LHCN-M2 (cell line): ENCODE measurements around the gene GABRA5. TPM values are rescaled to one million over a fixed set of nuclear protein-coding genes. Genes with fewer than 3 reads are reported as not detected.
"Not testable (repeated sequence)": the region's sequence is repeated elsewhere in the genome, so short reads cannot be mapped to it uniquely, and the experiment has no call there.

Experiments
- DNase-seq: peaks from one replicate; pipeline ENCODE4 v3.0.0-alpha.2; 2012; ENCODE audit warnings: low read depth
- total RNA-seq: library from RNA; depleted of rRNA; stranded (reverse); fragments of >200 nt; gene quantifications from 2 replicates; pipeline ENCODE4 v1.2.3, GENCODE V29; 2014

GABRA5 gene
- total RNA-seq, 1 experiment from 2014 or later = not detected

DNA sequence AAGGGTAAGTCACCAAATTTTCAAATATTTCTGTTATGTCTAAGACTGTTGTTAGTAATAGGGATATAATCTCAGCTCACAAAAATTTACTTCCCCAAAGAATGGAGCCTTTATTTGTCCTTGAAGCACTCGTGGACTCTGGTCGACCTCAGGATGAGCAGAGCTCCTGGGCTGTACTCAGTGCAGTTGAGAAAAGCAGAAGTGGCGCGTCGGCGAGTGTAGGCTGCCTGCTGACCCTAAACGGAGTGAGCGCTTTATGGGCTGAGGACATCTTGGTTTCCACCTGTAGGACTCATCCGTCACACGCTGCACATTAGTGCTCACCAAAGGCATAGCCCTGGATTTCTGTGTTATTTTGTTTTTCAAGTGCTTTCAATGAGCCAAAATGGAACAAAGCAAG lies 11.0 kb downstream of the GABRA5 start:
- DNase-seq = no peak

DNA sequence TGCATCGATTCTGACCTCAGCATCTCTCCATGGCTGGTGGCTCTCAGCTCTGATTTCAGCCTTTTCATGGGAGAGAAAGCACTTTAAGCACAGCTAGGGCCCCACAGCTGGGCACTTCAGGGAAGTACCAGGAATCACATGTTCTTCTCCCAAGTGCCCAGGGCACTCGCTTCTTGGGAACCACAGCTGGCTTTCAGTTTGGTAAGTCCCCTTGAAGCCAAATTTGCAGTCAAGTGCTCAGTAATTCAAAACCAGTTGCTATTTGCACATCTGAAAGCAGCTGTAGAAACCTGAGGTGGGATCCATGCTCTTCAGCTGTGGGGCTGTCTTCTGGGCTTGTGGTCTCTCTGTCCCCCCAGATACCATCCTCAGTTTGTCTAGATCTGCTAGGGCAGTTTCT lies 12.8 kb downstream of the GABRA5 start:
- DNase-seq = no peak

DNA sequence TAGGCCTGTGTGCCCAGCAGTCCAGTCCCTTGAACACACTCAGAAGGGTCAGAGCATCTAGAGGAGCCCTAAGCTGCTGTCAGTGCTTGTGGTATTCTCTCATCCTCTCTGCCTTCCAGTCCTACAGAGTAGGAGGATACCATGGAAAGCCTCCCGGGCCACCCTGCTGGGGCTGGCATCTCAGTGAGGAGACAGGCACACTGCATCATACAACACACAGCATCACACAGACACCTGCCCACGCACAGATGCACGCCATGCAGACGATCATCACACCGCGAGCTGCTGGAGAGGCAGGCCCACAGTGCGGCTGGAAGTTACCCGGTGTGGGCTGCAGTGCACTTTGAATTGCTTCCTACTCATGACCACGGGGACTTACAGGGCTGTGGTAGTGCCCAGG lies 15.2 kb downstream of the GABRA5 start:
- DNase-seq = no peak

DNA sequence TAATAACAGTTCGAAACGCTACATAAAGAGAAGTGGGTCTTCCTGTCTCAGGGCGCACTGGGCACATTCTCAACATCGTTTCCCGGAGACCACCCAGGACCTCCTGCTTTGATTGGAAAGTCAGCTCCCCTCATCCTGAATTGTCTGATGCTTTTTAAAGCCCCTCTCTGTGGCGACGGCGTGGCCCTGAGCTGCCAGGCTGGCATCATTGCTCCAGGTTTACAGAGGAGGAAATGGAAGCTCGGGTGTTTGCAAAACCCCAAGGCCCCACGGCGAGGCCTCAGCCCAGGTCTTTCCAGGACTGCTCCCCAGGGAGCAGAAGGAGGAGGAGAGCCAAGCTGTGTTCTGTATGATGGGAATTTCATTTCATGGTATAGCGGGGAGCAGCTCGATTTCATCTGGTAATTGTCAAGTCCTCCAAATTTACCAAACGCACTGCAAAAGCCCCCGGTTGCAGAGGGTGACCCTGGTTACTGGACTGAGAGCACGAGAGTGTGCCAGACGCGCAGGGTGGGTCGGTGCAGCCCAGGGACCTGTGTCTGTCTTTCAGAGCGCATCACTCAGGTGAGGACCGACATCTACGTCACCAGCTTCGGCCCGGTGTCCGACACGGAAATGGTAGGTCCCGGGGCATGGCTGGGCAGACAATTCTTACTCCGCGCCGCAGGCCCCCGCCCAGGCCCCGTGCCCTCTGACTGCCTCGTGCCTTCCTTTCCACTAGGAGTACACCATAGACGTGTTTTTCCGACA lies 15.9 kb downstream of the GABRA5 start:
- DNase-seq = no peak

DNA sequence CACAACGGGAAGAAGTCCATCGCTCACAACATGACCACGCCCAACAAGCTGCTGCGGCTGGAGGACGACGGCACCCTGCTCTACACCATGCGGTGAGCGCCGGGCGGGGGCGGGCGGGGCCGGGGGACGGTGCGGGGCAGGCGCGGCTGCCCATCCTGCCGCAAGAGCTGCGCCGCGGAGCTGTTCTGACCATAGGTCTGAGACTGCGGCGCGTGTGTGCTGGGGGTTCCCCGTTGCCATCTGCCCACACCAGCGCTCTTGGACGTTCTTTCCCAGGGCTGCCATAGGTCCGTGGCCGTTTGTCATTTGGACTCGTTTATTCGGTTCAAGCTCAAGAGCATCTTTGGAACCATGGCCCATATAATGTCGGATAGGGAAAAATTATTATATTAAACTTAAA lies 16.6 kb downstream of the GABRA5 start:
- no peak for DNase-seq

DNA sequence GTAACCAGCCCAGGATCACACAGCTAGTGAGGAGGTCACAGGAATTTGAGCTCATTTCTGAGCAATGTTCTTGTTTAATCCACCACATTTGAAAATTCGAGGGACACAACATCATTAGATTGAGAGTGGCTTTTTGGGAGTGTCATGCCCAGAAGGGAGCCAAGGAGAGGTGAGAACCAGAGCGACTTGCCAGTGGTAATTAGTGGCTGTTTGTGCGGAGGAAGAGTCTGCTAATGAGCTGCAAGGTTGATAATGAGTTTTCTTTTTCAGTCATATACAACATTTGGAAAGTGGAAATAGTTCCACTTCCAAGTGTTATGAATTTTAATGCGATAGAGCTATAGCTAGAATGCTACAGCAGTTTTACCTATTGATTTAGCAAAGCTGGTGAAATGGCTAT lies 19.7 kb downstream of the GABRA5 start:
- no peak for DNase-seq

DNA sequence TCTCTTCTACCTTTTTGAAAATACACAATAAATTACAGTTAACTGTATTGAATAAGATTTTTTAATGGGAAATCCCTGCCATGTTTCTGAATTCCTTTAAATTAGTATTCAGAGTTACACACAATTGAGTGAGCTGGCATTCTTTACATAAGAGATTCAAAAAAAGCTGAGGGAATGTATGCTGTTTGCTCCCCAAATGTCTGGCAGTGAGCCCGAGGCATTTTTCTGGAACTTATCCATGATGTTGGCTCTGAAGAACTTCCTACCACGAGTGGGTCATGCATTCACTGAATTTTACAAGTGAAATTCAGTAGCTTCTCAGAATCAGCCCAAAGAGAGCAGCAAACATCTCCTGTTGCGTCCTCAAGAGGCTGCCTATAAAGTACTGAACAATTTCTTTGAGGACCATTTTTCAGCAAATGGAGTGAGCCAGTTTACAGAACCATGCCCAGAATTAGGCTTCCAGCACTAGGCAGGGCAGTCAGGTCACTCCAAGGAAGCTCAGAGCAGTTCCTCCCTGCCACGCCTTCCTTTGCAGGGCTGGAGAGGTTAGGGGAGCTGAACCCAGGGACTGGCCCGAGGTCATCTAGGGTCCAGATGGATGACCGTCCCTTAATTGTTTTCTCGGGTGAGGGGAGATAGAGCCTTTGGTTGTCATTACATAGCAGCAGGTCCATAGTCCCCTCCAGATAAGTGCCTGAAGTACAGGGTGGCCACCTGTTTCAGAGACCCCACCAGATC lies 21.2 kb downstream of the GABRA5 start:
- no peak for DNase-seq

DNA sequence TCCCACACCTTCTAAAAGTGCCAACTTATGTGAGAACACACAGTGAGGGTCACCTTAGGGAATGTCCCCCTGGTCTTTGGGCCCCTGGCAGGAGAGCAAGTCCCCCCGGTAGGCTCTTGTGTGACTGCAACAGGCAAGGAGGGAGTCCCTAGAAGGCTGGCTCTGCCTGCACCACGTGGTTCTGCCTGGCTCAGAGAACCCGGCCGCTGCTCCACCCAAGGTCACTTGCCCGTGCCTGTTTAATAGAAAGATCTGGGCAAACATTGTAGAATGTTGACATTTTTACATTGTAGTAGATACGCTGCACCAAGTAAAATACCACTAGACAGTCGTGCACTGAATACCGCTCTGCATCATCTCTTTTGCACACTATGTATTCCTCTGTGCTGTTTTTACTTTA lies 21.9 kb downstream of the GABRA5 start:
- no peak for DNase-seq

DNA sequence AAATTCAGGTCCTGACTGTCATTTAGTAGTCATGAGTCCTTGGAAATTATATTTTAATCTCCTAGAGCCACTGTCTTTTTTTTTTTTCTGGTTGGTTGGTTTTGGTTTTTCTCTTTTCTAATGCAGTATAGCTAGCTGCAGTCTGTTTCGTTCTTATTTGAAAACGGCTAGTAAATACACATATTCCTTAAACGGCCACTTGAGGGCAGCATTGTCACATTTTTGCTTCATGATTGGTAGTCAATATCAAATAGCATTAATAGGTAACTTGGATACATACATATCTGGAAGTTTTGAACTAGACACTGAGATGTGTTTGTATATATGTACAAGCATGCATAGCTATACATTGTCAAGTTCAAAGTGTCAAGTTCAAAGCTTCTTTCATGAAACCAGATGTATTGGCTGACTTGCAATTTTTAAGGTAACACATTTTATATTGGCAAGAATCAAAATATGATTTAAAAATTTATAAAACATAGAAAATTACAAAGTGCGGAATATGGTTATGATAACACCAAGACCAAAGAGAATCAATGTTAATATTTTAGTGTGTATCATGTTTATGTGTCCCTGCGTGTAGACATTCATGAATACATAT lies 22.5 kb downstream of the GABRA5 start:
- DNase-seq = peak; percentile 45

DNA sequence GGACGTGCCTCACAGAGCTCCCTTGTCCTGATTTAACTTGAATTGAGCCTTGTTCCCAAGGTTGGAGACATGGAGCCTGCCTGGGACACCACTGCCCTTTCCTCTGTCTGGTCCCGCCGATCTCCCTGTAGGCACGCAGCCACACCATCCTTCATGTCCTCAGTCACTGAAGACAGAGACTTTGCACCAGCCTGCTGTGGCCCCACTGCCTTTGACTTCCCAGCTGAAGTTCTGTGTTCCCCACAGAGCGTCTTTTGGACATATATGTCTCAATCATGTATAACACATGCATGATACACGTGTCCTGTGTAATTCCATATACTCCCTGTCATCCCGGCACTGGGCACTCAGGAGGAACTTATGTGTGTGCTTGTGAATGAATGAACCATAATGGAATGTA lies 23.6 kb downstream of the GABRA5 start:
- DNase-seq = no peak

DNA sequence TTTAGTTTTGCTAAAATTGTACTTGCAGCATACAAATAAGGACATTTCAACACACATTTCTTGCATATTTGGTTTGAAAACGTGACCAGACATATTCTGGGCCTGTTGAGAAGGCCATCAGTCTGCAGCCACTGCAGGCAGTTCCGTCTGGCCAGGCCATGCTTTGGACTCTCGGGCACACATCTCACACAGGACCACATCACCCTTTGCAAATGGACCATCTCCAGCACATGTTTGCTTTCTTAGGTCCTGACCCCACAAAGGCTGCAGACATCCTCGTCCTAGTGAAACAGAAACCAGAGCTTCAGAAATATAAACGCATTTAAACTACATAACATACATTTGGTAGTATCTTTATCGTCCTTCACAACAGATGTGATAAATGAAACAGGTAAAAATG lies 24.1 kb downstream of the GABRA5 start:
- no peak for DNase-seq

DNA sequence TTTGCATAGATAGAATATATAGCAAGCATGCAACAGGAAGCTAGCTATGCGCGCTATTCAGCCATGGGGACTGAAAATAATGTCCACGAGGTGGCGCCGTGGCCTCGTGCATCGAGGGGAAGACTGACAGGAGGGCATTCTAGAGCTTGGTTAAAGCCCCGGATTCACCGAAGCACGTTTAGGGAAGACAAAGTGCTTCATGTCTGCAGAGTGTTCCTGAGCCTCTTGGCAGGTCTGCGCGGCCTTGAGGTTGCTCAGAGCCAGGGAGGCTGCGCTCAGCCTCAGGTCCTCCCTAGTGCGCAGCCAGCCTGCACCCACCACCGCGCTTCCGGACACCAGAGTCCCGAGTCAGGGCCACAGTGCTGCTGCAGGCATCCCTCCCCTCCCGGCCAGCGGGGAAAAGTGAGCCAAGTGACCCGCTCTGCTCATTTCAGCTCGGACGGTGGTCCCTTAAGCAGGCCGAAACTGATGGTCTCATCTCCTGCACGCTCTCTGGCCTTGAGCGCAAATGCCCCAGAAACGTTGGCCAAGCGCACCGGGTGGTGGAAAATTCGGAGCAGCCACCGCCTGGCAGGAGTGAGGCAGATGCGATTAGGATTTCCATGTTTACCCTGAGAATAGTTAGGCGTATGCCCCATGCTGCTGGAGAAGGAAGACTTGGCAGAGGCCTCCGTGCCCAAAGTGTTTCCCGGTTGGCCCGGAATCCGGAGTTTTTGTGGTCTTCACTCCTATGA lies 24.8 kb downstream of the GABRA5 start:
- peak; percentile 47 for DNase-seq

DNA sequence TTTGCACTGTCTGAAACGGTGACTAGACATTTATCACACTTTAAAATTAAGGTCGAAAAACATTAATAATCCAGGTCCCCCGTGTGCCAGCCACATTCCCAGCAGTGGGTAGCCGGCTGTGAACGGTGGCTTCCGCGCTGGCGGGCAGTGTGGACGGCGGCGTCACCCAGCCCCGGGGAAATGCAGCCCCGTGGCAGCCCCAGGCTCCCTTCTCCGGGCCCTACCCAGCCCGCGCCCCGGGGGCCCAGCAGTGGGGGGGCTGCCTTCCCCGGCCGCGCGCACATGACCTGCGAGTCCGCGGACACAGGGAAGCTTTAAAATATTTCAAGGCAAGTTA lies 25.3 kb downstream of the GABRA5 start:
- no peak for DNase-seq

DNA sequence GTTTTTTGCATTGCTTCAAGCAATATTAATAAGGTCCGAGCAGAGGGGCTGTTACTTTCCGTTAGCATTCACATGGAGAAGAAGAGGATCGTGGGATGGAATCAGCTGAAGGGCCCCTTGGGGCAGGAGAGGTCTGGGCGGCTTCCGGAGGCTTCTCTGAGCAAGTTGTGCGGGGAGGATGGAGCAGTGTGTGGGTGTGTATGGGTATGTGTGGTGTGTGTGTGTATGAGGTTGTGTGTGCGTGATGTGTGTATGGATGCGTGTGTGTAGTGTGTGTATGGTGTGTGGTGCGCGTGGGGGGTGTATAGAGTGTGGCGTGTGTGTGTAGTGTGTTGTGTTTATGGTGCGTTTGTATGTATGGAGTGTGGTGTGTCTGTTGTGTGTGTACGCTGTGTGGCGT lies 25.8 kb downstream of the GABRA5 start:
- DNase-seq = no peak

DNA sequence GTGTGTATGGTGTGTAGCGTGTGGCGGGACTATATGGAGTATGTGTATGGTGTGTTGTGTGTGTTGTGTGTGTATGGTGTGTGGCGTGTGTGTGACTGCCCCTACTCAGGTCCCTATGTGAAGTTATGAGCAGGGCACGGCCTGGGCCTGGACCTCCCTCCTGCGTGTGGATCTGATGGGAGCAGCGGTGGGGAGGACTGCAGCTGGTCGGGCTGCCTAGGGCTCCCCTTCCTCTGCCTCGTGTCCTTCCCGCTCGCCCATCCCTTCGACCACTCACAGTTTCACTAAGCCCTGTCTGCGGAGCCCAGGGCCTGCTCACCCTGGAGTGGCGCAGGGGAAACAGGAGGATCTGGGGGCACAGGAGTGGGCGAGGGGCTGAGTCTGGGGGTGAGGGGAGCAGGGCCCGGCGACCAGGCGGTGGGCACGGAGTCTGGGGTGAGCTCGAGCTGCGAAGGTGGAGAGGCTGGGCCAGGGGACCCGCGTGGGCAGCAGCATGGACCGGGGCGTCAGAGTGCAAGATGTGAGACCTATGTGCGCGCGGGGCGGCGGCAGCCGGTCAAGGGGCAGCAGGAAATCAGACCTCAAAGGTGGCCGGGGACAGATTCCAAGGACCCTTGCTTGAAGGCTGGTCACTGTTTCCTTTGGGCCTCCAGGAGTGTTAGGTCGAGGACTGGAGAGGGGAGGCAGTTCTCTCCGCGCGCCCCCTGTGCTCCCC lies 26.6 kb downstream of the GABRA5 start:
- no peak for DNase-seq

DNA sequence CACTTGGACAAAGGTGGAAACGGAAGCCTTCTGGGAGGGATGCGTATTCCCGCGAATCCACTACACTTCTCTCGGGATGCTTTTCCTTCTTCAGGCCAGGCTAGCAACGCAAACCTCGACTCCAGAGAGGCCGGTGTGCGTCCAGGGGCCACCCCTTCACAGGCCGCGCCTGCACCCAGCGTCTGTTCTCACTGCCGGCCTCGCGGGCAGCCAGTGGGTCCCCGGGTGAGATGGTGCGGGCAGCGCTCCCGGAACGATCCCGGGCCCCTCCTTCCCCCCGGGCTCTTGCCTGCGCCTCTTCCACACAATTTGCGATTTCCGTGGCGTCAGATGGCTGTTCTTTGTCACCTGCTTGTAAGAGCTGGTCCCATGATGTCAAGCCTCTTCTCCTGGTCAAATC lies 27.3 kb downstream of the GABRA5 start:
- DNase-seq = no peak

DNA sequence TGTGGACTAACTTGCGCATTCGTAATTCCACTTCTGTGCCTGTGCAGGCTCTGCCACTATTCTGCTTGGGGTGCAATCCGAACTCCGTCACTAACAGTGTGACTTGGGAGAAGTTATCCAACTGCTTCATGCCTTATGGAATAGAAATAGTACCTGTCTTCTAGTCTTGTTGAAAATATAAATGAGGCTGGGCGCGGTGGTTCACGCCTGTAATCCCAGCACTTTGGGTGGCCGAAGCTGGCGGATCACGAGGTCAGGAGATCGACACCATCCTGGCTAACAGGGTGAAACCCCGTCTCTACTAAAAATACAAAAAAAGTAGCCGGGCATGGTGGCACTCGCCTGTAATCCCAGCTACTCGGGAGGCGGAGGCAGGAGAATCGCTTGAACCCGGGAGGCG lies 28.5 kb downstream of the GABRA5 start:
- DNase-seq = not testable (repeated sequence)

DNA sequence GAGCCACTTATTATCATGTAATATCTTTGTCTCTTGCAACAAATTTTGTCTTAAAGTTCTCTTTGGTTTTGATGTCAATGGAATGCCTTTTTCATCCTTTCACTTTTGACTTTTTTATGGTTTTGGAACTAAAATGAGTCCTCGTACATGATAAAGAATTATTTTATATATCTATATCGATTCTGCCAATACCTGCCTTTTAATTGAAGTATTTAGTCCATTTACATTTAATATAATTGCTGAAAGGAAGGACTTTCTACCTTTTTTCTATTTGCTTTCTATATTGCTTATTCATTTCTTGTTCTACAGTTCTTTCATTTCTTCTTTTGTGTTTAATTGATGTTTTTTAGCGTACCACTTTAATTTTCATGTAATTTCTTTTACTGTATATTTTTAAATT lies 32.8 kb downstream of the GABRA5 start:
- no peak for DNase-seq

DNA sequence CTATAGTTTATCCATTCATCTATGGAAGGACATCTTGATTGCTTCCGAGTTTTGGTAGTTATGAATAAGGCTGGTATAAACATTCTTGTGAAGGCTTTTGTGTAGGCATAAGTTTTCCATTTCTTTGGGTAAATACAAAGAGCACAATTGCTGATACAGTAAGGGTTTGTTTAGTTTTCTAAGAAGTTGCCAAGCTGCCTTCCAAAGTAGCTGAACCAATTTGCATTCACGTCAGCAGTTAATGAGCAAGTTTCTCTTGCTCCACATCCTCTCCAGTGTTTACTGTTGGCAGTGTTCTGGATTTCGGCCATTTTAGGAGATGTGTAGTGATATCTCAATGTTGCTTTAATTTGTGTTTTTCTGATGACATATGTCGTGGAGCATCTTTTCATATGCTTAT lies 34.2 kb downstream of the GABRA5 start:
- no peak for DNase-seq

DNA sequence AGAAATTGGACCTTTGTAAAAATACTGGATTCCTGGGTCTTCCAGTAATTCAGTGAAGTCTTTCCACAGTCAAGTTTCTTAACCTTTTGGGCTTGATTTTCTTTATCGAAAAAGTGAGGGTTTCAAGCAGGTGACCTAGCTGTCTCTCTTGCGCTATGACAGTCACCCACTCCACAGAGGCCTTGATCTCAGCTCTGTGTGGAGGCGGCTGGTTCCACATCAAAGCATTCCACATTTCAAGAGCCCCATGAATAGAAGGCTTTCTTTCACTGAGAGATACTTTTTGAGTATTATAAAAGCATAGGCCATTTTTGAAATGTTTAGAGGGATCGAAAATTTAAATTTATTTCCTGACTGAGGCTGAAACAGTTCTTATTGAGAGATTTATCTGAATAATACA lies 43.9 kb downstream of the GABRA5 start:
- no peak for DNase-seq

DNA sequence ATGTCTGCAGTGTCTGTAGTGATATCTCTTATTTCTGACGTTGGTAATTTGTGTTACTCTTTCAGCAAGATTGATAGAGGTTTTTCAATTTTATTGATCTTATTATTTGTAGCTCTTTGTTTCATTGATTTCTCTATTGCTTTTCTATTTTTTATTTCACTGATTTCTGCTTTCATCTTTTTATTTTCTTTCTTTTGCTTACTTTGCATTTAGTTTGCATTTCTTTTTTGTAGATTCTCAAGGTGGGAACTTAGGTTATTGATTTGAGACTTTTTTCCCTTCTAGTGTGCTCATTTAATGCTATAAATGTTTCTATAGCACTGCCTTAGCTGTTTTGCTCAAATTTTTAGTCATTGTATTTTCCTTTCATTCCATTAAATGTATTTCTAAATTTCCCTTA lies 54.6 kb downstream of the GABRA5 start:
- no peak for DNase-seq

DNA sequence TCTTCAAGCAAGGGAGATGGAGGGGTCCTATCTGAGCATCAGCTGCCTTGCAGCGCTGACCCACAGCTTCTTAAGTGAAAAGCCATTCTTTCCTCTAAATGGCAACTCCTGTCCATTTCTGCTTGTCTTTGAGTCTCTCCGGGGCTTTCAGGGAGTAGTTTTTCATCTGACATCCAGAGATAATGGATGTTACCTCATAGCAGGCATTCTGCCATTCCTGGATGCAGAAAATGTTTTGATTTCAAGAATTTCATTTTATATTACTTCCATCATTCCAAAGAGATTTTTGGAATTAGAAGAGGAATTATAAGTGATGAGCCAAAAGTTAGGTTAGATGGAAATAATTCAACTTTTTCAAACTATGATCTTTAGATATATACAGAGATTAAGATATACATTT lies 59.2 kb downstream of the GABRA5 start:
- DNase-seq = no peak
